H9 (cell line): ENCODE results near the gene PRDM1. TPM values are rescaled to one million over a fixed set of nuclear protein-coding genes. Genes with fewer than 3 reads are reported as not detected.

Source experiments
- DNase-seq: peaks from one replicate; pipeline ENCODE4 v3.0.0-alpha.2; 2017
- H2AFZ ChIP-seq: one replicate; pipeline ENCODE4 v1.6.1; 2013; ENCODE audit warnings: mild to moderate bottlenecking, low read length, control low read depth, moderate library complexity
- H2AK5ac ChIP-seq: 2 replicates; pipeline ENCODE4 v1.6.1; 2013; ENCODE audit warnings: low read length, control low read depth, mixed read lengths; ENCODE audit not compliant: insufficient read length
- H2BK120ac ChIP-seq: one replicate; pipeline ENCODE4 v1.6.1; 2013; ENCODE audit warnings: low read depth, mild to moderate bottlenecking, low read length, control low read depth, inconsistent platforms; ENCODE audit not compliant: poor library complexity, severe bottlenecking
- H2BK12ac ChIP-seq: 2 replicates; pipeline ENCODE4 v1.6.1; 2013; ENCODE audit warnings: low read length, control low read depth, mixed read lengths, low read depth; ENCODE audit not compliant: insufficient read length
- H2BK15ac ChIP-seq: 2 replicates; pipeline ENCODE4 v1.6.1; 2013; ENCODE audit warnings: low read depth, low read length, control low read depth
- H2BK20ac ChIP-seq: one replicate; pipeline ENCODE4 v1.6.1; 2013; ENCODE audit warnings: low read depth, mild to moderate bottlenecking, low read length, control low read depth, inconsistent platforms; ENCODE audit not compliant: poor library complexity, severe bottlenecking
- H2BK5ac ChIP-seq: 2 replicates; pipeline ENCODE4 v1.6.1; 2013; ENCODE audit warnings: low read length, control low read depth, mixed read lengths; ENCODE audit not compliant: insufficient read length
- H3K14ac ChIP-seq: 2 replicates; pipeline ENCODE4 v1.6.1; 2013; ENCODE audit warnings: low read length, control low read depth; ENCODE audit not compliant: insufficient read depth
- H3K18ac ChIP-seq: 2 replicates; pipeline ENCODE4 v1.6.1; 2013; ENCODE audit warnings: low read depth, mild to moderate bottlenecking, mixed read lengths, low read length, control low read depth; ENCODE audit not compliant: insufficient read length
- H3K23ac ChIP-seq: 2 replicates; pipeline ENCODE4 v1.6.1; 2013; ENCODE audit warnings: low read length, control low read depth, mixed read lengths, low read depth; ENCODE audit not compliant: insufficient read length
- H3K23me2 ChIP-seq: 2 replicates; pipeline ENCODE4 v1.6.1; 2013; ENCODE audit warnings: low read depth, mild to moderate bottlenecking, mixed read lengths, low read length, control low read depth; ENCODE audit not compliant: insufficient read length, poor library complexity, severe bottlenecking
- H3K27ac ChIP-seq: 2 replicates; pipeline ENCODE4 v1.5.1; 2013; ENCODE audit warnings: low read length, control low read depth, mixed read lengths, low read depth; ENCODE audit not compliant: insufficient read length
- H3K27me3 ChIP-seq: 2 replicates; pipeline ENCODE4 v1.6.1; 2013; ENCODE audit warnings: low read length, control low read depth, inconsistent platforms; ENCODE audit not compliant: insufficient read depth
- H3K4ac ChIP-seq: 2 replicates; pipeline ENCODE4 v1.6.1; 2013; ENCODE audit warnings: low read depth, mild to moderate bottlenecking, control low read depth, inconsistent platforms, low read length, moderate library complexity
- H3K4me1 ChIP-seq: 2 replicates; pipeline ENCODE4 v1.6.1; 2013; ENCODE audit warnings: low read length, control low read depth, inconsistent platforms; ENCODE audit not compliant: insufficient read depth
- H3K4me2 ChIP-seq: 2 replicates; pipeline ENCODE4 v1.6.1; 2013; ENCODE audit warnings: low read length, control low read depth, mixed read lengths; ENCODE audit not compliant: insufficient read length, insufficient read depth
- H3K56ac ChIP-seq: 2 replicates; pipeline ENCODE4 v1.6.1; 2013; ENCODE audit warnings: low read depth, mild to moderate bottlenecking, mixed read lengths, low read length, control low read depth; ENCODE audit not compliant: insufficient read length
- H3K79me1 ChIP-seq: 2 replicates; pipeline ENCODE4 v1.6.1; 2013; ENCODE audit warnings: low read depth, mild to moderate bottlenecking, moderate library complexity, low read length, control low read depth, inconsistent platforms; ENCODE audit not compliant: insufficient read depth, poor library complexity, severe bottlenecking
- H3K79me2 ChIP-seq: 2 replicates; pipeline ENCODE4 v1.6.1; 2013; ENCODE audit warnings: low read length, control low read depth, inconsistent platforms; ENCODE audit not compliant: insufficient read depth
- H3K9ac ChIP-seq: 2 replicates; pipeline ENCODE4 v1.6.1; 2013; ENCODE audit warnings: low read length, control low read depth, mixed read lengths; ENCODE audit not compliant: insufficient read length; ENCODE audit errors: extremely low read depth
- H3K9me3 ChIP-seq: one replicate; pipeline ENCODE4 v1.6.1; 2013; ENCODE audit warnings: low read depth, low read length, inconsistent platforms; ENCODE audit not compliant: control insufficient read depth
- H3T11ph ChIP-seq: one replicate; pipeline ENCODE4 v1.6.1; 2013; ENCODE audit warnings: mild to moderate bottlenecking, low read length, control low read depth, inconsistent platforms
- H4K20me1 ChIP-seq: one replicate; pipeline ENCODE4 v1.6.1; 2013; ENCODE audit not compliant: control insufficient read depth, insufficient read length, insufficient read depth
- H4K5ac ChIP-seq: 2 replicates; pipeline ENCODE4 v1.6.1; 2013; ENCODE audit warnings: low read depth, mild to moderate bottlenecking, mixed read lengths, low read length, control low read depth; ENCODE audit not compliant: insufficient read length
- H4K8ac ChIP-seq: replicated peaks from 2 replicates; pipeline ENCODE4 v1.6.1; 2013; ENCODE audit warnings: low read length, control low read depth, mixed read lengths, low read depth; ENCODE audit not compliant: insufficient read length
- H4K91ac ChIP-seq: 2 replicates; pipeline ENCODE4 v1.6.1; 2013; ENCODE audit warnings: low read depth, mild to moderate bottlenecking, moderate library complexity, mixed read lengths, low read length, control low read depth; ENCODE audit not compliant: insufficient read length
- H3K27ac Mint-ChIP-seq, 3 experiments: 2 replicates in 2 of 3; 3 replicates in 1 of 3; pipeline ENCODE4 v1.8.0; 2020 to 2021; ENCODE audit warnings: mixed read lengths in 3 of 3, mild to moderate bottlenecking in 1 of 3, moderate library complexity in 1 of 3
- H3K27me3 Mint-ChIP-seq: 2 replicates; pipeline ENCODE4 v1.8.0; 2021; ENCODE audit warnings: low read depth, mild to moderate bottlenecking, moderate library complexity, mixed read lengths
- H3K36me3 Mint-ChIP-seq, 3 experiments: 2 replicates in 2 of 3; 3 replicates in 1 of 3; pipeline ENCODE4 v1.8.0; 2020 to 2021; ENCODE audit warnings: low read depth in 3 of 3, mixed read lengths in 3 of 3; ENCODE audit not compliant: insufficient read depth in 1 of 3
- H3K4me1 Mint-ChIP-seq, 2 experiments: 2 replicates each; pipeline ENCODE4 v1.8.0; 2020; ENCODE audit warnings: mixed read lengths in 2 of 2
- H3K4me3 Mint-ChIP-seq, 2 experiments: 2 replicates in 1 of 2; 3 replicates in 1 of 2; pipeline ENCODE4 v1.8.0; 2020 to 2021; ENCODE audit warnings: mild to moderate bottlenecking in 2 of 2, mixed read lengths in 2 of 2, moderate library complexity in 1 of 2
- H3K9me3 Mint-ChIP-seq, 2 experiments: 2 replicates in 1 of 2; 3 replicates in 1 of 2; pipeline ENCODE4 v1.8.0; 2020; ENCODE audit warnings: mild to moderate bottlenecking in 2 of 2, mixed read lengths in 2 of 2, moderate library complexity in 1 of 2
- CTCF ChIP-seq: fragments of 200-600 bp; sonication (generic); conservative IDR thresholded peaks from 3 replicates; pipeline ENCODE4 v1.8.0; 2021; ENCODE audit warnings: antibody characterized with exemption, mild to moderate bottlenecking
- WGBS: extraction: QIAGEN DNeasy Blood & Tissue Kit; methylation state at CpG from one replicate; pipeline ENCODE4 v1.1.7; 2013; ENCODE audit warnings: missing lambda C conversion rate, low lambda C conversion rate, mixed read lengths; ENCODE audit not compliant: insufficient read length; ENCODE audit errors: extremely low coverage; 5-methylcytosine and 5-hydroxymethylcytosine counted together
- total RNA-seq: library from RNA; stranded (reverse); gene quantifications from 2 replicates; pipeline ENCODE4 v1.2.1, GENCODE V29; 2021

PRDM1 gene
- total RNA-seq, 1 experiment from 2014 or later = 2.9 TPM

DNA sequence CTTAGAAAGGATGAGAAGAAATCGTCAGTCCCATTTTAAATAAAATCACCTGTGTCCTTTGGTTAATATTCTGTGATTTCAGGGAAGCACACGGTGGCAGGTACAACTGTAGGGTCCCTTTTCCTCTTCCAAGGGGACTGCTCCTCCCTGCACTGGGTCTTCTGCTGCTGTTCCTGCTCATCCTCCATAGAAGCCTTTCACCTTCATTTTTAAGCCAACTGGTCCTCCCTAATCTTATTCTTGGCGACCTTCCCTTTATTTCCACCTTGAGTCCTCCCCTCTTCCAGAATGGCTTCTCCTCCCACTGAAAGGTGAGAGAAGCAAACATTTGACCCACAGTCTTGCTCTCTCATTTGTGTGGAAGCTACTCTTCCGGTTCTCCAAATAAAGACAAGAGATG lies 4.4 kb upstream of the PRDM1 start:
- Mint-ChIP-seq H3K27ac (no peak overlapping the region), H3K4me1 (peaks cover 35 to 37% of the 10 kb centered on the region in 2 experiments), H3K36me3 (no peaks in the 10 kb centered on the region), H3K27me3 (peaks cover 17% of the 10 kb centered on the region), H3K9me3 (no peaks in the 10 kb centered on the region), H3K4me3 (no peak overlapping the region)
- no peak for DNase-seq
- H3K4me1 ChIP-seq = peaks cover 1% of the 10 kb centered on the region; the same call in 1 of the 2 replicates
- H3K4ac ChIP-seq = no peak overlapping the region
- H3K9me3 ChIP-seq = no peaks in the 10 kb centered on the region
- no peak overlapping the region for H4K8ac ChIP-seq
- no peak overlapping the region for H4K91ac ChIP-seq
- no peak overlapping the region for H2BK20ac ChIP-seq
- H3T11ph ChIP-seq = no peak overlapping the region
- H2BK12ac ChIP-seq = no peak overlapping the region
- no CpG with 5 or more reads among the region's 4 CpGs for WGBS
- H3K4me2 ChIP-seq = no peak overlapping the region
- H2AK5ac ChIP-seq = no peak overlapping the region
- no peak for TF ChIP-seq CTCF
- no peaks in the 10 kb centered on the region for H3K27me3 ChIP-seq
- H3K23me2 ChIP-seq = peaks cover 8% of the 10 kb centered on the region
- no peaks in the 10 kb centered on the region for H4K20me1 ChIP-seq
- H3K27ac ChIP-seq = no peak overlapping the region
- H3K79me1 ChIP-seq = no peaks in the 10 kb centered on the region
- no peak overlapping the region for H2AFZ ChIP-seq
- no peak overlapping the region for H3K14ac ChIP-seq
- no peak overlapping the region for H2BK120ac ChIP-seq
- H3K18ac ChIP-seq = no peak overlapping the region
- H3K56ac ChIP-seq = no peak overlapping the region
- no peak overlapping the region for H2BK5ac ChIP-seq
- no peak overlapping the region for H3K23ac ChIP-seq
- no peaks in the 10 kb centered on the region for H3K79me2 ChIP-seq
- H3K9ac ChIP-seq = no peak overlapping the region
- no peak overlapping the region for H4K5ac ChIP-seq
- H2BK15ac ChIP-seq = no peak overlapping the region
